COLO668 (cell line): ENCODE data around the gene DDX10.

ENCODE experiments used
- DNase-seq: peaks from one replicate; lab custom pipeline; 2025; ENCODE audit not compliant: unreplicated experiment; lab: John Stamatoyannopoulos, UW

Gene DDX10

DNA sequence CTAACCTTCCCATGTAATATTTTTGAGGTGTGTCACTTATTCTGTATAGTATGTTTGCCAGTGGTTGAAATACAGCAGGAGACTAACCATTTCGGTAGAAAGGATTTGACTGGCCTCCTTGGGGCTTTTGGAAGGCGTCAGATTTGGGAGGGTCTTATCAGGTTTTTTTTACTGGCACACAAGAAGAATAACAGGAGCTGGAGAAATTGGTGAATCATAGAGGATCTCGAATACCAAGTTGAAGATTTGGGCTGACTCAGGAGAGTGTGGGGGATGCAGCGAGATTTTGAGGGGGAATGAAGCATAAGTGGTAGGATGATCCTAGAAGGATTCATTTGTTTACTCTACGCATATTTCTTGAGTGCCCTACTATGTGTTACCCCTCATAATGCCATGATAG is 200.5 kb downstream of the DDX10 start:
- no peak for DNase-seq

DNA sequence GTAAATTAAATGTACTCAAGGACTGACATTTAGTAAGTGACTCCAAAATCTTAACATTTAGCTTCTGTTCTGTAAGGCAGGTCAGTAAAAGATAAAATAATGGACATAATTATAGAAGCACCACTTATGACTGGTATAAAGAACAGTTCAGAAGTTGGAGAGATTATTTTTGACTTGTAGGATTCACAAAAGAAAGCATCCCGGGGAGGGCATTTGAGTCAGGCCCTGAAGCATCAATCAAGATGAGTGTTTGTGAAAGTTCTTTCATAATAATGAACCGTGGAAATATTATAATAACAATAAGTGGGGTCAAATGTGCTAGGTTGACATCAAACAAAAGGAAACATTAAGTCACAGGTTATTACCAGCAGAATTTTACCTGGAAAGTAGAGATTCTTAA is 201.9 kb downstream of the DDX10 start:
- no peak for DNase-seq

DNA sequence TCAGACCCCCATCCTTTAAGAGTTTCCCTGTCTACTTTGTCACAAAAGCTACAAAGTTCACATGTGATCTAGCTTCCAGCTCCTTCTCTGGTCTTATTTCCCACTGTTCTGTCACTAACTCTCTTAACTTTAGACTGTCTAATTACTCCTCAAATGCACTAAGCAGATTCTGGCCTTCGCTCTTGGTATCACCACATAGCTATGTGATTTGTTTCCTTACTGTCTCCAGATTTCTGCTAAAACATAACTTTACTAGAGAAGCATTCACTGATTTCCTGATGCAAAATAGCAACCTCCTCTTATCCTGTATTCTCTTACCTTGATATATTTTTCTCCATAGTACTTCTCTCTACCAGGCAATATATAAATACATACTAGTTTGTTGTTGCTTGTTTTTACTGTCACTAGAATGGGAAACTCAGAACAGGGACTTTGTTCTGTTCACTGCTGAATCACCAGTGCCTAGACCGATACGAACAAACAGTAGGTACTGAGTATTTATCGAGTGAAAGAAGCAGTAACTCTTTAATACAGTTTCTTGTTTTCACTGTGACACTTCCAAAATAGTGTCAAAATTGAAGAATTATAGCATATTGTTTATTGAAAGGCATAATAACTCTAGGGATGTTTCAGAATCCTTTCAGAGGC is 205.6 kb downstream of the DDX10 start:
- DNase-seq, result no peak

DNA sequence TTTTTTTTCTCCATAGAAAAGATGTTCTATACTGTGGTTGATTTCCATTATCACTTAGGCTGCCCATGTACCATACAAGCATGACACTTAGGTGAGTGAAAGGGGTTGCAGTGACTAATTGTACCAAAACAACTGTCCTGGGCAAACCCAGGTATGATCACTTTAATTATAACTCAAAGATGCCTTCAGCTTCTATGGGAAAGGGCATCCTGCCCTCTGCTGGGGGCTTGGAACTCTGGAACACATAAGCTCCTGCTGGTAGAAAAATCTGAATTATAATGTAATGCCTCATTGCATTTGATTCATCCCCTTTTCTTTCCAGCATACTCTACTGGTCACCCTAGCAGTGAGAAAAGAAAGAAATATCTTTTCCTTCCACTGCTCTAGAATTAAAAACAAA is 206.3 kb downstream of the DDX10 start:
- peak; percentile 38 for DNase-seq

DNA sequence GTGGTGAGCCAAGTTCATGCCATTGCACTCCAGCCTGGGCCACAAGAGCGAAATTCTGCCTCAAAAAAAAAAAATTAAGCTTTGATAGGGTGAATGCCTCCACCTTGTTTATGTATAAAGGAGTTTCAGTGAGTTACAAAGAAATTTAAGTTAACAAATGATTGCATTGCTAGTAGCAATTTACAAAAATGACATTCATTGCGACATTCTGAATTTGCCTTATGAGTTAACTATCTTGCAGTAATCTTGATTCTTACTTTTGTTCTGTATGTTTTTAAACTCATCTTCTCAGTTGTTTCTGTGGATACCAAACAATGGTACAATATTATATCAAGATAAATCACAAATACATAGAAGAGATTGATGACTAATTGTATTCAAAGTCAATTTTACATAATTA is 207.0 kb downstream of the DDX10 start:
- no peak for DNase-seq

DNA sequence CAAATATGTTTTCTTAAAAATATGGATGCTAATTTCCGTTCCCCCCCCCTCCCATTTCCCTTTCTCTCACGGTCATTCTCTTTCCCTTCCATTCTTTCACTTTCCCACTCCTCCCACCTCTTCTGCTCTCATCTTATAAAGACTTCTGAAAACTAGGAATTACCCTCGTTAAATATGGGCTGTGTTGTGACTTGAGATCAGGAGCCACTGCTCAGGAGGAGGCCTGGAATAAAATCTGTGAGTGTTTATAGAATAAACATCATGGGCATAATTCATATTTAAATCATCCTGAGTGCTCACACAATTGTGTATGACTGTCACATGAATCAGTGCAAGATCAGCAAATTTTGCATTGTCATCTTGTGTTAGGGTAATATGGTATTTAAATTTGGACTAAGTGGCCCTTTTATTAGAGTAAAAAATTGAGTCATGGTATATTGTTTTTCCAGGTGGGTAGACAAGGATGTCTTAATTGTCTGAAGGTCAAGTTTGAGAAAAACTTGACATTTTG is 208.0 kb downstream of the DDX10 start:
- no peak for DNase-seq

DNA sequence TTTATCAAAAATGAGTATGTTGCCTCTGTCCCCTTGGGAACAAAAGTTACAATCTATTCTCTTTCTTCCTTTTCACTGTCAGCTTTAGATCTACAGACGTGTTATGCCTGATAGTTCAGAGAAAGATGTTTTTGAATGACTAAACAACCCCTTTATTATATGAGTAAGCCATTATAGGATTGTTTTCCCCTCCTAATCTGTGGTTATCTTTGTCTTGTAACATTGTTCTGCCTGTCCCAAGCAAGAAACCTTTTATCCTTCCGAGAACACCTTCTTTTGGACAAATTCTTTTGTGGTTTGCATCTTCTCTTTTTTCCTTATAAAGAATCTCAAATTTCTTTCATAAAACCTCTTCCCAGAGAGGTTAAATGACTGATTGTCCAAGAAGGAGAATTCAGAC is 208.4 kb downstream of the DDX10 start:
- no peak for DNase-seq

DNA sequence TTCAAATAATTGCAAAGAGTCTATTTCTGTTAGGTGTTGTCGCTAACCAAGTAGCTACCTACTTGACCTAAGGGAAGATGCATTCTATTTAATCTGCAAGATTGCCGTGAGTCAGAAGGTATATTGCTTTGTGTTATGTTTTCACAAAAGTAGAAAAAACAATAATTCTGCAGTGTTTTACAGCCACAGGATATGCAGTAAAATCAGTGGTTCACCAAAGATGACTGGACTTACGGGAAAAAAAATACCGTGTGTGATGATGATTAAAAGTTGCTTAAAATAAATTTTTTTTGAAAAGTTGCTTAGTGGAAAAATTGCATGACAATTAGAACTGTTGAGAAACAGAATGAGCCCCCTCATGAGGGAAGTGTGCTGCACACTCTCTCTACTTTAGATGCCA is 209.1 kb downstream of the DDX10 start:
- no peak for DNase-seq

DNA sequence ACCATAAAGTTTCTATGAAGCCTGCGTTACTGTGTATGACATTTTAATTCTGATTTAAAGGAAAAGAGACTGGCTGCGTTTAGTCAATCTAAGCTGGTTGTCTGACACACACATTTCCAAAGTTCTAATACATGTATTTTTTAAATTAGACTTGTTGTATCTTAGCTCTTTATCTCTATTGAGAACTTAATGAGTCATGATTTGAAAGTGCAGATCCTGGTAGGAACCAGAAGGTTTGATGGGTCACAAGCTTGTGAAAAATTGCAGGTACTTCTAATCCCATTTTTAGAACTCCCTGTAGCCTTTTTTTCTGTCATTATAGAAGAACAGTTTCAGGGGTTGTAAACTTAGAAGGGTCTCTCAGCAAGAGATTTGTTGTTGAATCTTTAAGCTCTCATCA is 210.3 kb downstream of the DDX10 start:
- DNase-seq, result no peak

DNA sequence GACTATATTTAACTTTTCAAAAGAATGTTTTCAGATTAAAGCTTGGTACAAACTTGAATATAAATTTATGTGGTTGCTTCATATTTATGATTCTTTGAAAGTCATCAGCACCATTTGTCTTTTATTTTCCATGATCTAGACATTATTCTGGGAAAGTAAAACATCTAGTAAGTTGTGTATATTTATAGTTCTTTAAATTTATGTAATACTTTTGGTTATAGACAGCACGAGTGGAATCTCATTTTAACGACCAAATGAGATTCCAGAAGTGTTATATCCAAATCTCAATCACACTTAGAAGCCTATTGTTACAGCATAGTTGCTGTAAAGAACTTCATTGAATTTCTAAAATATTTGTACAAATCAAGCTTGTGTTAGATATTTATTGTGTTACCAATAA is 212.3 kb downstream of the DDX10 start:
- no peak for DNase-seq

DNA sequence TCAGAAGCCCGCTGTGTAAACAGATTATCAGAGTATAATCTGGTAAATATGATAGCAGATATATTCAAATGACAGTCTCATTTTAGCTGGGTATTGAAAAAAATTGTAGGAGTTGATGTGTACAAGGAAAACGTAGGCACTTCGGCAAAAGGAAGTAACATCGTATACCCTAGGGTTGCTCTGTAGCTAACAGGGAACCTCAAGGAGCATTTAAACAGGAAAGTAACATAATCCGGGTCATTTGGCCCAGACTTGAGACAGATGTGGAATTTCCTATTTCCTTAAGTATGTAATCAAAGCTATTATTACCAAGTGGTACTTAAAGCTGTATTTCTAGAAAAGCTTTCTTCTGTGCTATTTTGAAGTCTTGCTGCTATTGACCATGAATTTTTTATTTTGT is 215.6 kb downstream of the DDX10 start:
- no peak for DNase-seq

DNA sequence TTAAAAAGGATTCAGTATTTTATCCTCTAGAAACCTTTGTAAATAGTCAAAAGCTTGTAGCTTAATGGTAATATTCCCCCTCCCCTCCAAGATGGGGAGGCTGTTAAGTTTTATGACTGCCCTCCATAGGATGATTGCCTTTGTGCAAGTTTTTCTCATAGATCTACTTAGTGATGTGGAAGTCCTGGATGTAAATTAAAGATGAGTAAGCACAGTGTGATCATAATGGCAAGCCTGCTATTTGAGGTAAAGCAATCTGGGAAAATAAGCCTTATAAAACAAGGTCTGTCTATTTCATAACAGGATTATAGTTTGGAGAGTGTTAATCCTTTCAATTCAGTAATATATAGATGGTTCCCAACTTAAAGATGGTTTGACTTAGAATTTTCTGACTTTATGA is 216.3 kb downstream of the DDX10 start:
- DNase-seq, result no peak

DNA sequence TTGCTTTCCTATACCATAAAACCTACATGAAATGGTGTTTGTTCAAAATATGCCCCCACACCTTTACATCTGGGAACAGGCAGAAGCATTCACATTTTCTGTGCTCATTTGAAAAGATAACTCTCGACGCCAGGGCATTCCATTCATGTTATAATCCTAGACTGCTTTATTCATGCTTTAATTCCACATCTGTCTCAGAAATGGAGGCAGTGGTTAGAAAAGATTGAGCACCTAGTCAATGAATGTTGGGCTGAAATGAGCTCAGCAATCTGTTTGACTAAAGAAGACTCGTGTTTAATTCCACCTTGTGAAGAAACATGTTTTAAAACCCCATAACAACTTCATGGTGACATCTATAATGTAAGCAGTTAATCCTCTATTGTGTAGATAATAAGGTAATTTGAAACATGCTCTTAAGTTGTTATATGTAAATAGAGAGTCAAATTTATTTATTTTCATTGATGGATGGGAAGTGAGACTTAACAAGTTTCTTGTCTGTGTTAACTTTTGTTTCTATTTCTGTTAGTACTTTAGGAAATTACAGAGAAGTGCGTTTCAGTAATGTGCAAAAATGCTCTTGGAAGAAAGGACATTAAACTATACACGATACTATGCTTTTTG is 217.5 kb downstream of the DDX10 start:
- DNase-seq, result no peak

DNA sequence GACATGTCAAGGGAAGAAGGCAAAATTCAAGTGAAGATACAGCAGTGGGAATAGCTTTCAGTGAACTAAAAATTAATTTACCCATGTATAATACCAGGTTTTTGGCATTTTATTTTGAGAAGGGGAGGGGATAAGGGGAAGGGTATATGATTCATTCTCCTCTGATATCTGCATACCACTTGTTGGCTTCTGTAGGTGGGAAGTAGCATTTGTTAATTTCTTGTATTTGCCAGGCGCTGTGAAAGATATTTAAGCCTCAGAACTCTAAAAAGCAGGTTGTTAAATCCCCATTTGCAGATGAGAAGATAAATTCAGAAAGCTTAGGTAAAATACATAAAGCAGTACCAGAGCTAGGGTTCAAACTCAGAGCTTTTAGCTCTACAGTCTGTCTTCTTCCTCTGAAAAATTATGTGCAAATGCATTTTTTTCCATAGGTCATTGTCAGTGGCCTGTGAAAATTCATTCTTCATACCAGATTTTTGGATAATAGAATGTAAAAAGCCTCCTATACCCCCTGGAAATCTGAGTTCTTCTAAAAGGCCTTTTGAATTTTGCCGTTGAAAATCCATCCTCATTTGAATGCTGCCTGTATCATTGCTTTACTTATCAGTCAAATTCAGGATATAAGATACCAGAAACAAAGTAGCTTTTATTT is 221.3 kb downstream of the DDX10 start:
- DNase-seq, result no peak

DNA sequence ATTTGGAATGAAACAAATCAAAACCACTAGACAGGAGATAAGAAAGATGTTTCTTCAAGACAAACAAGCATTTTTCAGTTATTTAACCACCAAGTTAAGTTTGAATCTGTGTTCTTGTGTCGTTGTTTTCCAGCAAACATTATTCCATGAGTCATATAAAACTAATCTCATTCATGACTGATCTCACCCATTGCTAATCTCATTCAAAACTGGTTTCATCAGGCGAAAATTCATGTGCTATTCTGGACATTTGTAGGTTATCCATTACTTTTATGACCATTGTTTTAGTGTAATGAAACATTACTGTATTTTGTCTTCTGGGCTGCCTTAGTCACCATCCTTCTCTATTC is 221.8 kb downstream of the DDX10 start:
- no peak for DNase-seq

DNA sequence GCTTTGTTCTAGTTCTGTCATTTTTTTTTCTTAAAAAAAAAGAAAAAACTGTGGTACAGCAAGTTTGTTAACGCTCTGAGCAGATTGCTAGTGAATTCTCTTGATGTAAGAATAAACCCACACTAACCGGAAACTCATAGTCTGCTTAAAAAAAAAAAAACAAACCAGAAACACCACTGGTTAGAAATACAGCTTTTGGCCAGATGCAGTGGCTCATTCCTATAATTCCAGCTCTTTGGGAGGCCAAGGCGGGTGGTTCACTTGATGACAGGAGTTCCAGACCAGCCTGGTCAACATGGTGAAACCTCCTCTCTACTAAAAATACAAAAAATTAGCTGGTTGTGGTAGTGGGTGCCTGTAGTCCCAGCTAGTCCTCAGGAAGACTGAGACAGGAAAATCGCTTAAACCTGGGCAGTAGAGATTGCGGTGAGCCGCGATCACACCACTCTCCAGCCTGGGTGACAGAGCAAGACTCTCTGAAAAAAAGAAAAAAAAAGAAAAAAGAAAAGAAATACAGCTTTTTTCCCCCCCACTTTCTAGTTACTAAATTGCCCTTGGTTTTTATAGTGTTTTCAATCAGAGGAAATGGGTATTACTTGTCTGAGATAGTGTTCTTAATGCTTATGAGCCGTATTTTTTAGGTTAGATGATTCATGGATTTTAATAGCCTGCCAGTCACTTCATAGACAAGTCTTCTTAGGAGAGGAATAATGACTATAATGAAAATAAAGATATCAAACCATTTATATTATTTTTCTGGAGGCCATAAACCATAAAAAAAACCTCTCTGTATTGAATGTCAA is 222.8 kb downstream of the DDX10 start:
- no peak for DNase-seq

DNA sequence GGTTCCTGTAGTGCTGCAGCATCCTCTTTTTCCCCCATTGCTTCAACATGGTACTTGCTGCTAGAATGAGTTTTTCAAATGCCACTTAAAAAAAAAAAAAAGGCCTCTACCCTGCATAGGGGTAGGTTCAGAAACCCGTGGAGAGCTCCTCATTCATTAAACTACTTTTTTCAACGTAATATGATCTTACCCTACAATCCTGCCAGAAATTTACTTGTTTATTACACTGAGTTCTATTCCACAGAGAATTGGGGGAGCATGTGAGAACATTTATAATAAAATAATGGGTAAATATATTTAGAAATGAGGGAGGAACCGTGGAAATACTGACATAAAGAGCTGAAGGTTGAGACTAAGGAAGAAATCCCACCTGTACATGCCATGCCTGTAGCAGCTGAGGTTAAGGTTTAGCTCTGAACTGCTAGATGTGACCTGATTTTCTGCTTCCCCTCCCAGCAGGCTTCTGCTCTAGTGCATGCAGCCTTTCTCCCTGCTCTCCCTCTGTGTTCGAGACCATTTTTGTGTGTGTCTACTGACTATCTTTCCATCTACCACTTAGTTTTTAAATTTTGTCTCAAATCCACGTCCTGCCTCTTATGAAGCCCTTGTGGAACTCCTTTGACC is 225.7 kb downstream of the DDX10 start:
- no peak for DNase-seq

DNA sequence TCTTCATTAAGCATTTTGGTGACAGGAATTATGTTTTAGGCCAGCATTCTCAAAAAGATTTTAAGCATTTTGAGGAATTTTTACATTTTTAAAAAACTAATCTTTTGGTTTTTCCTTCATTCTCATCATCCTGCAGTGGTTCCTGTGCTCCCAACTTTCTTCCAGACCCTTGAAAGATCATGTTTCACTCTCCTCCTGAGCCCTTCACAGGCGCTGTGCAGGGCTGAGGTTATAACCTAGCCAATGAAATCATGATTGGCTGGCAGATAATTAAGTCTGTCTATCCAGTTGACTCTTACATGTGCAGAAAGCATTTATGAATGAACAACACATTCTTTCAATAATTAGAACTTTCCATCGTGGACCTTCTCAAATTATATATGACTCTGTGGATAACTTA is 226.3 kb downstream of the DDX10 start:
- DNase-seq, result no peak

DNA sequence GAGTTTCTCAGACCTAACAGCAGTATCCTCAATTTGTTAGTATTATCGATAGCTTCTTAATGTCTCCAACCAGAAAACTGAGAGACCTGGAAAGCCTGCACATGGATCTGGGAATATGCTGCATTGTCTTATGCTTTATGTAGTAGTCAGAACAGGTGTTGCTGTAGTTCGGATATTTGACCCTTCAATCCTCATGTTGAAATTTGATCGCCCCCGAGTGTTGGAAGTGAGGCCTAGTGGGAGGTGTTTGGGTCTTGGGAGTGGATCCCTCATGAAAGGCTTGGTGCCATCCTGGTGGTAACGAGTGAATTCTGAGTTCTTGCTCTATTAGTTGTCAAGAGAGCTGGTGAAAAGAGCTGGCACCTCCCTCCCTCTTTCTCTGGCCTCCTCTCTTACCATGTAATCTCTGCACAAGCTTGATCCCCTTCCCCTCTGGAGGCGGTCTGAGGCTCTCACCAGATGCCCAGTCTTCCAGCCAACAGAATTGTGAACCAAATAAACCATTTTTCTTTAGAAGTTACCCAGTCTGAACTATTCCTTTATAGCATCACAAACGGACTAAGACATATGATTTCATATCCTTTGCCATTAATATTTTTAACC is 227.1 kb downstream of the DDX10 start:
- DNase-seq, result no peak

DNA sequence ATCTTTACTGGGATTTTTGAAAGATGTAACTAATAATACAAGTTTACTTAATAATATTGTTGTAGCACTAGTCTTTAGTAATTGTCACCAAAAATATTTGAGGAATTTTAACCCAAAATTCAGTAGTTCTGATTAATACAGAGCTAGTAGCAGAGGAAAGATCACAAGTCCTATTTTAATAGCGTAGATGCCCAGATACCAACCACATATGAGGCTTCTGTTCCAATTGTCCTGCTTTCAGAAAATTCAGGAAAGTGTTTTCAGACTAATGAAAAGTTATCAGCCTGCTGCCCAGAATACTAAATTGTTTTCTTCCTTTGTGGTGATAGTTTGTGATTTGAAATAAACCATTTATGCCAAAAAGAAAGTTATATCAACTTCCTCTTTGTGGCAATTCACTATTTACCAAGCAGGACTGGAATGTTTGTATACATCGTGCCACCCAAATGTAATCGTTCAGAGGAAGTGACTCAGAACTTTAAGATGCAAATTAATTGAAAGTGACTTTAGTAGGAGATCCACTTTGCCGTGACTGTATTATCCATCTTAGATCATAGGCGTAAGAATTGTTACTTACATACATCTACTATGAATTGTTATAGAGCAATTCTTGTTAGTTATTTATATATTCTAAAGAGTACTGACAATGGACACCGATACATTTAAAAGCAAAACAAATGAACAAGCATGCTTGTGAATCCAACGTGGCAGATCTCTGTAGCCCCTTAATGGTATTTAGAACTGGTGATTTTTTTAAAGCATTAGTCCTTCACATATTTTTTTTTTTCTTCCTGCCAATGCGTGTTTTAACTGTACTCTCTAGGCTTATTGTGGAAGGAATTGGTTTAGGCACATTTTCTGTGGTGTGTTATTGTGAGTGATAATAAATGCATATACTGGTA is 231.0 kb downstream of the DDX10 start:
- no peak for DNase-seq
